Measurements from ENCODE around the gene GAGE12G.

GAGE12G gene

GRCh38 chrX:49610718-49611310, 40.6 kb downstream of the GAGE12G start:
- no peak overlapping the region for H3K4me3 Mint-ChIP-seq
- TF ChIP-seq, protein P1, sequence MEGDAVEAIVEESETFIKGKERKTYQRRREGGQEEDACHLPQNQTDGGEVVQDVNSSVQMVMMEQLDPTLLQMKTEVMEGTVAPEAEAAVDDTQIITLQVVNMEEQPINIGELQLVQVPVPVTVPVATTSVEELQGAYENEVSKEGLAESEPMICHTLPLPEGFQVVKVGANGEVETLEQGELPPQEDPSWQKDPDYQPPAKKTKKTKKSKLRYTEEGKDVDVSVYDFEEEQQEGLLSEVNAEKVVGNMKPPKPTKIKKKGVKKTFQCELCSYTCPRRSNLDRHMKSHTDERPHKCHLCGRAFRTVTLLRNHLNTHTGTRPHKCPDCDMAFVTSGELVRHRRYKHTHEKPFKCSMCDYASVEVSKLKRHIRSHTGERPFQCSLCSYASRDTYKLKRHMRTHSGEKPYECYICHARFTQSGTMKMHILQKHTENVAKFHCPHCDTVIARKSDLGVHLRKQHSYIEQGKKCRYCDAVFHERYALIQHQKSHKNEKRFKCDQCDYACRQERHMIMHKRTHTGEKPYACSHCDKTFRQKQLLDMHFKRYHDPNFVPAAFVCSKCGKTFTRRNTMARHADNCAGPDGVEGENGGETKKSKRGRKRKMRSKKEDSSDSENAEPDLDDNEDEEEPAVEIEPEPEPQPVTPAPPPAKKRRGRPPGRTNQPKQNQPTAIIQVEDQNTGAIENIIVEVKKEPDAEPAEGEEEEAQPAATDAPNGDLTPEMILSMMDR (IDR thresholded peaks at IDR 0.05; ENCODE audit: unreplicated experiment in 3 of 3), result no peak

DNA sequence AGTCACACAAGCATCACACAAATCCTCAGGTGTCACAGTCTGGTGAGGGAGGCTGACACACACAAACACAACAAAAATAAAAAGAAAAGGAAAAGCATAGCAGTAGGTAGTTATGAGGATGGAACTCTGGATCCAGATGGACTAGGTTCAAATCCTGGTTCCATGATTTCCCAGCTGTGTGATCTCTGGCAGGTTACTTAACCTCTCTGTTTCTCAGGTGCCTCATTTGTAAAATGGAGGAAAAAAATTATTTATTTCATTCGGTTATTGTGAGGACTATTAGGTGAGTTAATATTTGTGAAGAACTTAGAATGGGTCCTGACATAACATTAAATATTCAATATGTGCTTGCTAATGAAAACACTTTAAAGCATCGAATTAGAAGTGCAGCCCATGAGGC, 48.4 kb downstream of the GAGE12G start:
- H3K27me3 Mint-ChIP-seq (ENCODE audit: low read depth), result no peaks in the 10 kb centered on the region
- no peaks in the 10 kb centered on the region for H3K4me1 Mint-ChIP-seq
- TF ChIP-seq, protein P1 (IDR thresholded peaks at IDR 0.05; ENCODE audit: unreplicated experiment in 3 of 3), result no peak
- no peak overlapping the region for H3K27ac Mint-ChIP-seq
- peaks cover 11% of the 10 kb centered on the region for H3K9me3 Mint-ChIP-seq
- H3K36me3 Mint-ChIP-seq (ENCODE audit: low read depth), result no peaks in the 10 kb centered on the region
- no peak overlapping the region for H3K4me3 Mint-ChIP-seq

More at GRCh38 chrX:49610718-49611310, 40.6 kb downstream of the GAGE12G start:
- peaks cover 3% of the 10 kb centered on the region for H3K9me3 Mint-ChIP-seq
- H3K36me3 Mint-ChIP-seq (ENCODE audit: low read depth), result no peaks in the 10 kb centered on the region
- H3K27me3 Mint-ChIP-seq (ENCODE audit: low read depth), result no peaks in the 10 kb centered on the region
- H3K4me1 Mint-ChIP-seq, result peaks cover 12% of the 10 kb centered on the region
- H3K27ac Mint-ChIP-seq, result peak overlapping the region; percentile 33 to 65 (median 36)

Measured in nephron (organoid).